HL-60 (cell line): ENCODE data around the gene ST6GAL1.

ENCODE experiments used
- CTCF ChIP-seq: IDR thresholded peaks from one replicate; pipeline ENCODE4 v1.5.1; 2011; ENCODE audit warnings: low read length, control low read depth, inconsistent platforms; ENCODE audit not compliant: insufficient read depth
- GABPA ChIP-seq: IDR thresholded peaks from 2 replicates; pipeline ENCODE4 v1.6.1; 2012; ENCODE audit warnings: low read depth
- POLR2AphosphoS5 ChIP-seq: IDR thresholded peaks from 2 replicates; pipeline ENCODE4 v1.6.1; 2012; ENCODE audit warnings: low read depth
- REST ChIP-seq: IDR thresholded peaks from 2 replicates; pipeline ENCODE4 v1.6.1; 2012; ENCODE audit warnings: low read depth; ENCODE audit not compliant: insufficient replicate concordance
- SPI1 ChIP-seq: IDR thresholded peaks from 2 replicates; pipeline ENCODE4 v1.6.1; 2012; ENCODE audit warnings: low read depth, mild to moderate bottlenecking, borderline replicate concordance

GRCh38 chr3:187120326-187120725, 190.0 kb downstream of the ST6GAL1 start:
- TF ChIP-seq CTCF (no peak), GABPA (no peak), POLR2AphosphoS5 (no peak), REST (no peak), SPI1 (no peak)
